ENCODE data around the gene APOE. TPM values are rescaled to one million over a fixed set of nuclear protein-coding genes. Genes with fewer than 3 reads are reported as not detected.

APOE gene
- total RNA-seq, 1 experiment from 2014 or later = 9.4 TPM

GRCh38 chr19:44871809-44872208, 33.8 kb upstream of the APOE start:
- intact Hi-C loops (cut with micrococcal nuclease; ENCODE audit: unreplicated experiment) = no loop called here
- CTCF ChIA-PET = no interaction called here

DNA sequence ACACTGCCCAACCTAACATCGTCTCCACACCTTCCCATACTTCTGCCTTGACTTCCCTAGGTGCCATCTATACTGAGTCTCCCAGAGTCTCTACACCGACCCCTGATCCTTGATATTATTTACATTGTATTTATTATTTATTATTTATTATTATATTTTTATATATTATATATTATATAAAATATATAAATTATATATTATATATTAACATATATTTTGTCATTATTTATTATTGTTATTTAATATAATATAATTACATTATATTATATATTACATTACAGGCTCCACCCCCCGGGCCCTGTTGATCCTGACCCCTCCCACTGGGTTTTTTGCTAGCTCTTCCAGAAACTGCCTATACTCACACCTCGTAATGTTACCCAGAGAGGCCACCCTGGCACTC, 32.9 kb upstream of the APOE start:
- no TSS peak for BruUV-seq (replicated peaks)
- DNase-seq (ENCODE audit: low spot score) = no peak
- intact Hi-C loops (cut with micrococcal nuclease; ENCODE audit: unreplicated experiment) = no loop called here
- TF ChIP-seq CTCF (conservative IDR thresholded peaks at IDR 0.05; ENCODE audit: low read depth, low read length) (no peak), EZH2 (IDR thresholded peaks at IDR 0.05; ENCODE audit: borderline replicate concordance, low read depth, low read length, poor library complexity, severe bottlenecking) (no peak)
- Histone ChIP-seq H3K9me3 (ENCODE audit: low read depth, low read length, poor library complexity, severe bottlenecking) (no peaks in the 10 kb centered on the region), H3K27me3 (replicated peaks; ENCODE audit: insufficient read depth, low read depth, low read length, poor library complexity) (no peaks in the 10 kb centered on the region), H3K36me3 (ENCODE audit: insufficient read depth, low read length, poor library complexity, severe bottlenecking) (peaks cover 48% of the 10 kb centered on the region), H3K27ac (ENCODE audit: low read depth, low read length, poor library complexity, severe bottlenecking) (no peak overlapping the region), H3K4me1 (ENCODE audit: insufficient read depth, low read length, poor library complexity, severe bottlenecking) (no peaks in the 10 kb centered on the region), H3K4me3 (ENCODE audit: low read depth, low read length, poor library complexity, severe bottlenecking) (no peak overlapping the region)
- ChIA-PET CTCF (no interaction called here), POLR2A (ENCODE audit: low non-redundant PET) (no interaction called here)

More at GRCh38 chr19:44871809-44872208, 33.8 kb upstream of the APOE start:
- TF ChIP-seq EZH2 (IDR thresholded peaks at IDR 0.05; ENCODE audit: borderline replicate concordance, low read depth, low read length, poor library complexity, severe bottlenecking) (no peak), CTCF (conservative IDR thresholded peaks at IDR 0.05; ENCODE audit: low read depth, low read length) (no peak)
- no TSS peak for BruUV-seq (replicated peaks)
- H3K4me1 ChIP-seq (ENCODE audit: insufficient read depth, low read length, poor library complexity, severe bottlenecking) = no peaks in the 10 kb centered on the region
- H3K36me3 ChIP-seq (ENCODE audit: insufficient read depth, low read length, poor library complexity, severe bottlenecking) = peaks cover 40% of the 10 kb centered on the region
- no peaks in the 10 kb centered on the region for H3K27me3 ChIP-seq (replicated peaks; ENCODE audit: insufficient read depth, low read depth, low read length, poor library complexity)
- H3K27ac ChIP-seq (ENCODE audit: low read depth, low read length, poor library complexity, severe bottlenecking) = no peak overlapping the region
- POLR2A ChIA-PET (ENCODE audit: low non-redundant PET) = no interaction called here
- H3K4me3 ChIP-seq (ENCODE audit: low read depth, low read length, poor library complexity, severe bottlenecking) = no peak overlapping the region
- no peak for DNase-seq (ENCODE audit: low spot score)
- H3K9me3 ChIP-seq (ENCODE audit: low read depth, low read length, poor library complexity, severe bottlenecking) = no peaks in the 10 kb centered on the region

GRCh38 chr19:44874317-44874716, 31.3 kb upstream of the APOE start:
- Histone ChIP-seq H3K9me3 (ENCODE audit: low read depth, low read length, poor library complexity, severe bottlenecking) (no peaks in the 10 kb centered on the region), H3K4me3 (ENCODE audit: low read depth, low read length, poor library complexity, severe bottlenecking) (no peak overlapping the region), H3K4me1 (ENCODE audit: insufficient read depth, low read length, poor library complexity, severe bottlenecking) (no peaks in the 10 kb centered on the region), H3K27me3 (replicated peaks; ENCODE audit: insufficient read depth, low read depth, low read length, poor library complexity) (no peaks in the 10 kb centered on the region), H3K27ac (ENCODE audit: low read depth, low read length, poor library complexity, severe bottlenecking) (no peak overlapping the region), H3K36me3 (ENCODE audit: insufficient read depth, low read length, poor library complexity, severe bottlenecking) (peaks cover 53% of the 10 kb centered on the region)
- no peak for TF ChIP-seq EZH2 (IDR thresholded peaks at IDR 0.05; ENCODE audit: borderline replicate concordance, low read depth, low read length, poor library complexity, severe bottlenecking)
- TF ChIP-seq CTCF (conservative IDR thresholded peaks at IDR 0.05; ENCODE audit: low read depth, low read length) = no peak
- no TSS peak for BruUV-seq (replicated peaks)
- intact Hi-C loops (cut with micrococcal nuclease; ENCODE audit: unreplicated experiment) = no loop called here
- no peak for DNase-seq (ENCODE audit: low spot score)
- ChIA-PET POLR2A (ENCODE audit: low non-redundant PET) (no interaction called here), CTCF (no interaction called here)

All from A673 (cell line).